Endodermal cell (in vitro differentiated cells): ENCODE data around the gene PRDX1. TPM values are rescaled to one million over a fixed set of nuclear protein-coding genes. Genes with fewer than 3 reads are reported as not detected.
"Not testable (repeated sequence)": the region's sequence is repeated elsewhere in the genome, so short reads cannot be mapped to it uniquely, and the experiment has no call there.

ENCODE experiments used
- DNase-seq: peaks from one replicate; pipeline ENCODE4 v3.0.0-alpha.2; 2017
- H3K27ac ChIP-seq: 2 replicates; pipeline ENCODE4 v1.5.1; 2013; ENCODE audit warnings: mild to moderate bottlenecking, low read depth, low read length, moderate library complexity
- H3K27me3 ChIP-seq: 2 replicates; pipeline ENCODE4 v1.6.1; 2013; ENCODE audit warnings: mild to moderate bottlenecking, low read length, moderate library complexity; ENCODE audit not compliant: insufficient read depth, control insufficient read depth, poor library complexity, severe bottlenecking
- H3K36me3 ChIP-seq: 2 replicates; pipeline ENCODE4 v1.7.0; 2013; ENCODE audit warnings: mild to moderate bottlenecking, low read length, moderate library complexity; ENCODE audit not compliant: control insufficient read depth, insufficient read depth
- H3K4me1 ChIP-seq: one replicate; pipeline ENCODE4 v1.7.0; 2013; ENCODE audit warnings: low read length; ENCODE audit not compliant: control insufficient read depth, insufficient read depth
- H3K4me3 ChIP-seq: 2 replicates; pipeline ENCODE4 v1.5.1; 2013; ENCODE audit warnings: mild to moderate bottlenecking, low read length, moderate library complexity
- H3K9ac ChIP-seq: 2 replicates; pipeline ENCODE4 v1.6.1; 2013; ENCODE audit warnings: mild to moderate bottlenecking, low read length, moderate library complexity; ENCODE audit not compliant: poor library complexity, severe bottlenecking; ENCODE audit errors: extremely low read depth
- H3K9me3 ChIP-seq: 2 replicates; pipeline ENCODE4 v1.6.1; 2013; ENCODE audit warnings: mild to moderate bottlenecking, low read length, moderate library complexity; ENCODE audit not compliant: control insufficient read depth
- H3K27ac Mint-ChIP-seq: 2 replicates; pipeline ENCODE4 v1.8.0; 2020; ENCODE audit warnings: mixed read lengths
- H3K27me3 Mint-ChIP-seq: 2 replicates; pipeline ENCODE4 v1.8.0; 2021; ENCODE audit warnings: mild to moderate bottlenecking, mixed read lengths; ENCODE audit not compliant: insufficient read depth
- H3K36me3 Mint-ChIP-seq: 2 replicates; pipeline ENCODE4 v1.8.0; 2020; ENCODE audit warnings: low read depth, mixed read lengths
- H3K4me1 Mint-ChIP-seq: 2 replicates; pipeline ENCODE4 v1.8.0; 2020; ENCODE audit warnings: mixed read lengths
- H3K4me3 Mint-ChIP-seq: 2 replicates; pipeline ENCODE4 v1.8.0; 2020; ENCODE audit warnings: mild to moderate bottlenecking, moderate library complexity, mixed read lengths
- H3K9me3 Mint-ChIP-seq: 2 replicates; pipeline ENCODE4 v1.8.0; 2020; ENCODE audit warnings: mild to moderate bottlenecking, mixed read lengths
- WGBS, 2 experiments: methylation state at CpG; one replicate each; pipeline versions ENCODE4 v1.1.5 to v1.1.7; 2013; ENCODE audit warnings: missing lambda C conversion rate in 2 of 2, mixed read lengths in 1 of 2; ENCODE audit not compliant: insufficient coverage in 1 of 2, insufficient read length in 1 of 2; 5-methylcytosine and 5-hydroxymethylcytosine counted together
- total RNA-seq, 2 donors: library from RNA; stranded (reverse); fragmentation: NEBNext Ultra II Directional in 1 of 2; extraction: Animal tissue kit (Norgen Biotek cat#: 25700) in 1 of 2; gene quantifications; 2 replicates in 1 of 2; 3 replicates in 1 of 2; pipeline ENCODE4 v1.2.1, GENCODE V29; 2021
- TF ChIP-seq, protein P1 (sequence below): fragments of 200-600 bp; sonication (generic); conservative IDR thresholded peaks from 2 replicates; pipeline ENCODE4 v1.5.0; 2021; ENCODE audit warnings: antibody characterized with exemption, mild to moderate bottlenecking

Gene PRDX1
- total RNA-seq, 2 donors from 2014 or later: 872 to 949 TPM

DNA sequence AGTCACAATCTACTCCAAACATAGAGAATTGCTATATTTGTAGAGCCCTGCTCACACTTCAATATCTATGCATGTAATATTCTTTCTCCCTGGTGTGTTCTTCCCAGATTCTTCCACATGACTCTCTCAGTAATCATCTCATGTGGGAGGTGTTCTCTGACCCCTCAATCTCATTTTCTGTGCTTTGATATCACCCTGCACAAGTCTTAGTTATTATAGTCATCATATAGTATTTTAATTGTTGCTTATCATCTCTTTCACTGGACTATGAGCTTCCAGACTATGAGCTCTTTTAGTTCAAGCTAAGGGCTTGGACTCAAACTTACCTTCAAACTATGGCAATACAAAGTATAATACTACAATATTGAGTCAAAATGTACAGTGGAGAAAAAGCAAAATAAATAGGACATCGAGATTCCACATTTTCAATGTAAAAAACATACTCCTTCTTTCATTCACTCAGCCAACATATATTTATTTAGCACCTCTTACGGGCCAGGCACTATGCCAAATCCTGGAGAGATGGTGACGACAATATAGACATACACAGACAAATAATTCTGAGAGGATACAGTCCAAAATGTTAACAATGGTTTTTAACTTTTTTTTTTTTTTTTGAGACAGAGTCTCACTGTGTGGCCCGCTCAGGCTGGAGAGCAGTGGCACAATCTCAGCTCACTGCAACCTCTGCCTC, 43.4 kb downstream of the PRDX1 start:
- Mint-ChIP-seq H3K9me3 (peaks cover 1% of the 10 kb centered on the region), H3K36me3 (no peaks in the 10 kb centered on the region), H3K4me1 (no peaks in the 10 kb centered on the region), H3K4me3 (no peak overlapping the region), H3K27me3 (no peaks in the 10 kb centered on the region), H3K27ac (no peak overlapping the region)
- H3K27ac ChIP-seq: no peak overlapping the region
- TF ChIP-seq, protein P1, sequence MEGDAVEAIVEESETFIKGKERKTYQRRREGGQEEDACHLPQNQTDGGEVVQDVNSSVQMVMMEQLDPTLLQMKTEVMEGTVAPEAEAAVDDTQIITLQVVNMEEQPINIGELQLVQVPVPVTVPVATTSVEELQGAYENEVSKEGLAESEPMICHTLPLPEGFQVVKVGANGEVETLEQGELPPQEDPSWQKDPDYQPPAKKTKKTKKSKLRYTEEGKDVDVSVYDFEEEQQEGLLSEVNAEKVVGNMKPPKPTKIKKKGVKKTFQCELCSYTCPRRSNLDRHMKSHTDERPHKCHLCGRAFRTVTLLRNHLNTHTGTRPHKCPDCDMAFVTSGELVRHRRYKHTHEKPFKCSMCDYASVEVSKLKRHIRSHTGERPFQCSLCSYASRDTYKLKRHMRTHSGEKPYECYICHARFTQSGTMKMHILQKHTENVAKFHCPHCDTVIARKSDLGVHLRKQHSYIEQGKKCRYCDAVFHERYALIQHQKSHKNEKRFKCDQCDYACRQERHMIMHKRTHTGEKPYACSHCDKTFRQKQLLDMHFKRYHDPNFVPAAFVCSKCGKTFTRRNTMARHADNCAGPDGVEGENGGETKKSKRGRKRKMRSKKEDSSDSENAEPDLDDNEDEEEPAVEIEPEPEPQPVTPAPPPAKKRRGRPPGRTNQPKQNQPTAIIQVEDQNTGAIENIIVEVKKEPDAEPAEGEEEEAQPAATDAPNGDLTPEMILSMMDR: no peak
- no peak for DNase-seq
- no peaks in the 10 kb centered on the region for H3K9me3 ChIP-seq
- no peak overlapping the region for H3K4me3 ChIP-seq
- no peaks in the 10 kb centered on the region for H3K4me1 ChIP-seq
- no peaks in the 10 kb centered on the region for H3K27me3 ChIP-seq
- H3K36me3 ChIP-seq: no peaks in the 10 kb centered on the region
- no peak overlapping the region for H3K9ac ChIP-seq
- 91 to 100% methylated on average over 1 to 4 of the region's 4 CpGs for WGBS, 2 experiments

DNA sequence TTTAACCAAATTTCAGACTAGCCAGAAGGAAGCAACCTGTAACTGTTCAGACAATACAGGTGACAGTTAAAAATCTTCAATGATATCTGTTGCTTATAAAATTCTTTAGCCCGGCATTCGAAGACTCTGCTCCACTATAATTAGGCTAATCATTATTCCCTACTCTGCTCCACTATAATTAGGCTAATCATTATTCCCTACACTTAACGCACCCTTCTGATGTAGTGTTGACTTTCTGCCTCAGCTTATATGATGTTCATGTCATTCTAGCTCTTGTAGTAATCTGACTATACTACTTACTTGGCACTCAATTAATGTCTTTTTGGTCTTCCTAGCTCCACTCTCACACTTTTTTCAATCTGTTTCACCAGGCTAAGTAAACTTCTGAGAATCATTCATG, 44.0 kb downstream of the PRDX1 start:
- H3K36me3 ChIP-seq: no peaks in the 10 kb centered on the region

DNA sequence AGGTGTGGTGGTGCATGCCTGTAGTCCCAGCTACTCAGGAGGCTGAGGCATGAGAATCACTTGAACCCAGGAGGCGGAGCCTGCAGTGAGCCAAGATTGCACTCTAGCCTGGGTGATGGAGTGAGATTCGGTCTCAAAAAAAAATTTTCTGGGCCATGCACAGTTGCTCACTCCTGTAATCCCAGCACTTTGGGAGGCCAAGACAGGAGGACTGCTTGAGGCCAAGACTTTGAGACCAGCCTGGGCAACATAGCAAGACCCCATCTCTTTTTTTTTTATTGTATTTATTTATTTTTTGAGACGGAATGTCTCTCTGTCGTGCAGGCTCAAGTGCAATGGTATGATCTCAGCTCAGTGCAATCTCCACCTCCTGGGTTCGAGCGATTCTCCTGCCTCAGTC, 47.5 kb downstream of the PRDX1 start:
- H3K36me3 Mint-ChIP-seq, DNase-seq, H3K27ac ChIP-seq, H3K27ac Mint-ChIP-seq, H3K9me3 Mint-ChIP-seq, H3K4me1 ChIP-seq, H3K27me3 Mint-ChIP-seq, H3K4me1 Mint-ChIP-seq, H3K36me3 ChIP-seq, H3K4me3 ChIP-seq, H3K4me3 Mint-ChIP-seq, H3K9me3 ChIP-seq, H3K27me3 ChIP-seq, H3K9ac ChIP-seq: not testable (repeated sequence)
- WGBS, 2 experiments: 93 to 95% methylated on average over 6 of the region's 6 CpGs

More for the DNA sequence above, 44.0 kb downstream of the PRDX1 start:
- Histone ChIP-seq H3K4me1 (no peaks in the 10 kb centered on the region), H3K27me3 (no peaks in the 10 kb centered on the region), H3K27ac (no peak overlapping the region), H3K4me3 (no peak overlapping the region), H3K9me3 (no peaks in the 10 kb centered on the region), H3K9ac (no peak overlapping the region)
- H3K27ac Mint-ChIP-seq: no peak overlapping the region
- H3K4me1 Mint-ChIP-seq: no peaks in the 10 kb centered on the region
- WGBS, 2 experiments: 96 to 100% methylated on average over 2 to 3 of the region's 3 CpGs
- no peaks in the 10 kb centered on the region for H3K27me3 Mint-ChIP-seq
- TF ChIP-seq, protein P1: no peak
- peaks cover 1% of the 10 kb centered on the region for H3K9me3 Mint-ChIP-seq
- no peak for DNase-seq
- no peaks in the 10 kb centered on the region for H3K36me3 Mint-ChIP-seq
- H3K4me3 Mint-ChIP-seq: no peak overlapping the region

DNA sequence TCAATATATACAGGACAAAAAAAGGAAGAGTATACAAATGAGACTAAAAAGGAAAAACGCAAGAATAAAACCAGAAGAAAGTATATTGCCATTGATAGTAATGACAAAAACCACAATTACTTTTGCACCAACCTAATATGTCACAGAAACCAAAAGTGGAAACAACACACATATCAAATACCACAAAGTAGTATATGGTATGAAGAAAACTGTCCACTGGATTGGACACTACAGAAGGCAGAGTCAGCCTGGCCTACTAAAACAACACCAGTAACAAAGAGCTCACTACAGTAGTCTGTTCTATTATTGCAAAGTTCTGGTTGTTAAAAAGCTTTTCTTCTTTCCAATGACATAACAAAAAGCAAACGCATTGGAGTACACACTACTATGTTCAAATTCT, 48.4 kb downstream of the PRDX1 start:
- H3K9me3 Mint-ChIP-seq: no peaks in the 10 kb centered on the region
- Histone ChIP-seq H3K27ac (no peak overlapping the region), H3K9ac (no peak overlapping the region), H3K4me1 (no peaks in the 10 kb centered on the region), H3K4me3 (no peak overlapping the region), H3K27me3 (no peaks in the 10 kb centered on the region), H3K9me3 (no peaks in the 10 kb centered on the region), H3K36me3 (no peaks in the 10 kb centered on the region)
- DNase-seq: no peak
- TF ChIP-seq, protein P1: no peak
- no peak overlapping the region for H3K27ac Mint-ChIP-seq
- 86 to 100% methylated on average over 1 of the region's 2 CpGs for WGBS, 2 experiments
- no peak overlapping the region for H3K4me3 Mint-ChIP-seq
- no peaks in the 10 kb centered on the region for H3K27me3 Mint-ChIP-seq
- H3K4me1 Mint-ChIP-seq: no peaks in the 10 kb centered on the region
- H3K36me3 Mint-ChIP-seq: no peaks in the 10 kb centered on the region
